H9 (cell line): ENCODE data around the gene NCAPH2. TPM values are rescaled to one million over a fixed set of nuclear protein-coding genes. Genes with fewer than 3 reads are reported as not detected.

Experiments
- DNase-seq: peaks from one replicate; pipeline ENCODE4 v3.0.0-alpha.2; 2017
- H2AFZ ChIP-seq: one replicate; pipeline ENCODE4 v1.6.1; 2013; ENCODE audit warnings: mild to moderate bottlenecking, low read length, control low read depth, moderate library complexity
- H2AK5ac ChIP-seq: 2 replicates; pipeline ENCODE4 v1.6.1; 2013; ENCODE audit warnings: low read length, control low read depth, mixed read lengths; ENCODE audit not compliant: insufficient read length
- H2BK120ac ChIP-seq: one replicate; pipeline ENCODE4 v1.6.1; 2013; ENCODE audit warnings: low read depth, mild to moderate bottlenecking, low read length, control low read depth, inconsistent platforms; ENCODE audit not compliant: poor library complexity, severe bottlenecking
- H2BK12ac ChIP-seq: 2 replicates; pipeline ENCODE4 v1.6.1; 2013; ENCODE audit warnings: low read length, control low read depth, mixed read lengths, low read depth; ENCODE audit not compliant: insufficient read length
- H2BK15ac ChIP-seq: 2 replicates; pipeline ENCODE4 v1.6.1; 2013; ENCODE audit warnings: low read depth, low read length, control low read depth
- H2BK20ac ChIP-seq: one replicate; pipeline ENCODE4 v1.6.1; 2013; ENCODE audit warnings: low read depth, mild to moderate bottlenecking, low read length, control low read depth, inconsistent platforms; ENCODE audit not compliant: poor library complexity, severe bottlenecking
- H2BK5ac ChIP-seq: 2 replicates; pipeline ENCODE4 v1.6.1; 2013; ENCODE audit warnings: low read length, control low read depth, mixed read lengths; ENCODE audit not compliant: insufficient read length
- H3K14ac ChIP-seq: 2 replicates; pipeline ENCODE4 v1.6.1; 2013; ENCODE audit warnings: low read length, control low read depth; ENCODE audit not compliant: insufficient read depth
- H3K18ac ChIP-seq: 2 replicates; pipeline ENCODE4 v1.6.1; 2013; ENCODE audit warnings: low read depth, mild to moderate bottlenecking, mixed read lengths, low read length, control low read depth; ENCODE audit not compliant: insufficient read length
- H3K23ac ChIP-seq: 2 replicates; pipeline ENCODE4 v1.6.1; 2013; ENCODE audit warnings: low read length, control low read depth, mixed read lengths, low read depth; ENCODE audit not compliant: insufficient read length
- H3K23me2 ChIP-seq: 2 replicates; pipeline ENCODE4 v1.6.1; 2013; ENCODE audit warnings: low read depth, mild to moderate bottlenecking, mixed read lengths, low read length, control low read depth; ENCODE audit not compliant: insufficient read length, poor library complexity, severe bottlenecking
- H3K27ac ChIP-seq: 2 replicates; pipeline ENCODE4 v1.5.1; 2013; ENCODE audit warnings: low read length, control low read depth, mixed read lengths, low read depth; ENCODE audit not compliant: insufficient read length
- H3K27me3 ChIP-seq: 2 replicates; pipeline ENCODE4 v1.6.1; 2013; ENCODE audit warnings: low read length, control low read depth, inconsistent platforms; ENCODE audit not compliant: insufficient read depth
- H3K4ac ChIP-seq: 2 replicates; pipeline ENCODE4 v1.6.1; 2013; ENCODE audit warnings: low read depth, mild to moderate bottlenecking, control low read depth, inconsistent platforms, low read length, moderate library complexity
- H3K4me1 ChIP-seq: 2 replicates; pipeline ENCODE4 v1.6.1; 2013; ENCODE audit warnings: low read length, control low read depth, inconsistent platforms; ENCODE audit not compliant: insufficient read depth
- H3K4me2 ChIP-seq: 2 replicates; pipeline ENCODE4 v1.6.1; 2013; ENCODE audit warnings: low read length, control low read depth, mixed read lengths; ENCODE audit not compliant: insufficient read length, insufficient read depth
- H3K56ac ChIP-seq: 2 replicates; pipeline ENCODE4 v1.6.1; 2013; ENCODE audit warnings: low read depth, mild to moderate bottlenecking, mixed read lengths, low read length, control low read depth; ENCODE audit not compliant: insufficient read length
- H3K79me1 ChIP-seq: 2 replicates; pipeline ENCODE4 v1.6.1; 2013; ENCODE audit warnings: low read depth, mild to moderate bottlenecking, moderate library complexity, low read length, control low read depth, inconsistent platforms; ENCODE audit not compliant: insufficient read depth, poor library complexity, severe bottlenecking
- H3K79me2 ChIP-seq: 2 replicates; pipeline ENCODE4 v1.6.1; 2013; ENCODE audit warnings: low read length, control low read depth, inconsistent platforms; ENCODE audit not compliant: insufficient read depth
- H3K9ac ChIP-seq: 2 replicates; pipeline ENCODE4 v1.6.1; 2013; ENCODE audit warnings: low read length, control low read depth, mixed read lengths; ENCODE audit not compliant: insufficient read length; ENCODE audit errors: extremely low read depth
- H3K9me3 ChIP-seq: one replicate; pipeline ENCODE4 v1.6.1; 2013; ENCODE audit warnings: low read depth, low read length, inconsistent platforms; ENCODE audit not compliant: control insufficient read depth
- H3T11ph ChIP-seq: one replicate; pipeline ENCODE4 v1.6.1; 2013; ENCODE audit warnings: mild to moderate bottlenecking, low read length, control low read depth, inconsistent platforms
- H4K20me1 ChIP-seq: one replicate; pipeline ENCODE4 v1.6.1; 2013; ENCODE audit not compliant: control insufficient read depth, insufficient read length, insufficient read depth
- H4K5ac ChIP-seq: 2 replicates; pipeline ENCODE4 v1.6.1; 2013; ENCODE audit warnings: low read depth, mild to moderate bottlenecking, mixed read lengths, low read length, control low read depth; ENCODE audit not compliant: insufficient read length
- H4K8ac ChIP-seq: replicated peaks from 2 replicates; pipeline ENCODE4 v1.6.1; 2013; ENCODE audit warnings: low read length, control low read depth, mixed read lengths, low read depth; ENCODE audit not compliant: insufficient read length
- H4K91ac ChIP-seq: 2 replicates; pipeline ENCODE4 v1.6.1; 2013; ENCODE audit warnings: low read depth, mild to moderate bottlenecking, moderate library complexity, mixed read lengths, low read length, control low read depth; ENCODE audit not compliant: insufficient read length
- H3K27ac Mint-ChIP-seq, 3 experiments: 2 replicates in 2 of 3; 3 replicates in 1 of 3; pipeline ENCODE4 v1.8.0; 2020 to 2021; ENCODE audit warnings: mixed read lengths in 3 of 3, mild to moderate bottlenecking in 1 of 3, moderate library complexity in 1 of 3
- H3K27me3 Mint-ChIP-seq: 2 replicates; pipeline ENCODE4 v1.8.0; 2021; ENCODE audit warnings: low read depth, mild to moderate bottlenecking, moderate library complexity, mixed read lengths
- H3K36me3 Mint-ChIP-seq, 3 experiments: 2 replicates in 2 of 3; 3 replicates in 1 of 3; pipeline ENCODE4 v1.8.0; 2020 to 2021; ENCODE audit warnings: low read depth in 3 of 3, mixed read lengths in 3 of 3; ENCODE audit not compliant: insufficient read depth in 1 of 3
- H3K4me1 Mint-ChIP-seq, 2 experiments: 2 replicates each; pipeline ENCODE4 v1.8.0; 2020; ENCODE audit warnings: mixed read lengths in 2 of 2
- H3K4me3 Mint-ChIP-seq, 2 experiments: 2 replicates in 1 of 2; 3 replicates in 1 of 2; pipeline ENCODE4 v1.8.0; 2020 to 2021; ENCODE audit warnings: mild to moderate bottlenecking in 2 of 2, mixed read lengths in 2 of 2, moderate library complexity in 1 of 2
- H3K9me3 Mint-ChIP-seq, 2 experiments: 2 replicates in 1 of 2; 3 replicates in 1 of 2; pipeline ENCODE4 v1.8.0; 2020; ENCODE audit warnings: mild to moderate bottlenecking in 2 of 2, mixed read lengths in 2 of 2, moderate library complexity in 1 of 2
- WGBS: extraction: QIAGEN DNeasy Blood & Tissue Kit; methylation state at CpG from one replicate; pipeline ENCODE4 v1.1.7; 2013; ENCODE audit warnings: missing lambda C conversion rate, low lambda C conversion rate, mixed read lengths; ENCODE audit not compliant: insufficient read length; ENCODE audit errors: extremely low coverage; 5-methylcytosine and 5-hydroxymethylcytosine counted together
- total RNA-seq: library from RNA; stranded (reverse); gene quantifications from 2 replicates; pipeline ENCODE4 v1.2.1, GENCODE V29; 2021
- TF ChIP-seq, protein P1 (sequence below): fragments of 200-600 bp; sonication (generic); conservative IDR thresholded peaks from 3 replicates; pipeline ENCODE4 v1.8.0; 2021; ENCODE audit warnings: antibody characterized with exemption, mild to moderate bottlenecking

The NCAPH2 gene
- total RNA-seq, 1 experiment from 2014 or later, result 76.2 TPM

DNA sequence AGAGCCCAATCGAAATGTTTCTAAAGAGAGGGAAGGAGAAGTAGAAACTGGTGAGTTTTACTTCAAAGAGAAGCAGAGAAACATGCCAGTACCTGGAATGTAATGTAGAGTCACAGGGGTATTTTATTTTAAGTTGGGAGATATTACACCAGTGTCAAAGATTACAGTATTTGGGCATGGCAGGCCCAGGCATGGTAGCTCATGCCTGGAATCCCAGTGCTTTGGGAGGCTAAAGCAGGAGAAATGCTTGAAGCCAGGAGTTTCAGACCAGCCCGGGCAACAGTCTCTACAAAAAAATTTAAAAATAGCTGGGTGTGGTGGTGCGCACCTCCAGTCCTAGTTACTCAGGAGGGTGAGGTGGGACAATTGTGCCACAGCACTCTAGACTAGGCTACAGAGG, 52.0 kb downstream of the NCAPH2 start:
- Mint-ChIP-seq H3K27ac (no peak overlapping the region), H3K4me1 (peaks cover 19 to 21% of the 10 kb centered on the region in 2 experiments), H3K36me3 (no peaks in the 10 kb centered on the region), H3K4me3 (no peak overlapping the region), H3K9me3 (no peaks in the 10 kb centered on the region), H3K27me3 (peaks cover 43% of the 10 kb centered on the region)
- Histone ChIP-seq H3T11ph (no peak overlapping the region), H2AK5ac (no peak overlapping the region), H3K79me2 (no peaks in the 10 kb centered on the region), H3K14ac (no peak overlapping the region), H2BK12ac (no peak overlapping the region), H4K20me1 (no peaks in the 10 kb centered on the region), H2BK15ac (no peak overlapping the region), H2AFZ (no peak overlapping the region), H2BK5ac (no peak overlapping the region), H4K5ac (no peak overlapping the region), H3K18ac (no peak overlapping the region), H4K91ac (no peak overlapping the region), H3K23me2 (no peaks in the 10 kb centered on the region), H4K8ac (no peak overlapping the region), H2BK120ac (no peak overlapping the region), H3K9me3 (no peaks in the 10 kb centered on the region), H3K23ac (no peak overlapping the region), H3K4me2 (no peak overlapping the region), H3K4me1 (no peaks in the 10 kb centered on the region), H3K56ac (no peak overlapping the region), H3K9ac (no peak overlapping the region), H3K79me1 (no peaks in the 10 kb centered on the region), H3K27me3 (no peaks in the 10 kb centered on the region), H2BK20ac (no peak overlapping the region), H3K27ac (no peak overlapping the region), H3K4ac (no peak overlapping the region)
- DNase-seq, result no peak
- WGBS, result no CpG with 5 or more reads among the region's 3 CpGs
- TF ChIP-seq, protein P1, sequence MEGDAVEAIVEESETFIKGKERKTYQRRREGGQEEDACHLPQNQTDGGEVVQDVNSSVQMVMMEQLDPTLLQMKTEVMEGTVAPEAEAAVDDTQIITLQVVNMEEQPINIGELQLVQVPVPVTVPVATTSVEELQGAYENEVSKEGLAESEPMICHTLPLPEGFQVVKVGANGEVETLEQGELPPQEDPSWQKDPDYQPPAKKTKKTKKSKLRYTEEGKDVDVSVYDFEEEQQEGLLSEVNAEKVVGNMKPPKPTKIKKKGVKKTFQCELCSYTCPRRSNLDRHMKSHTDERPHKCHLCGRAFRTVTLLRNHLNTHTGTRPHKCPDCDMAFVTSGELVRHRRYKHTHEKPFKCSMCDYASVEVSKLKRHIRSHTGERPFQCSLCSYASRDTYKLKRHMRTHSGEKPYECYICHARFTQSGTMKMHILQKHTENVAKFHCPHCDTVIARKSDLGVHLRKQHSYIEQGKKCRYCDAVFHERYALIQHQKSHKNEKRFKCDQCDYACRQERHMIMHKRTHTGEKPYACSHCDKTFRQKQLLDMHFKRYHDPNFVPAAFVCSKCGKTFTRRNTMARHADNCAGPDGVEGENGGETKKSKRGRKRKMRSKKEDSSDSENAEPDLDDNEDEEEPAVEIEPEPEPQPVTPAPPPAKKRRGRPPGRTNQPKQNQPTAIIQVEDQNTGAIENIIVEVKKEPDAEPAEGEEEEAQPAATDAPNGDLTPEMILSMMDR, result no peak
